Small intestine (tissue), 7 donors: ENCODE measurements around the gene SERINC5. TPM values are rescaled to one million over a fixed set of nuclear protein-coding genes. Genes with fewer than 3 reads are reported as not detected.

Experiments used
- DNase-seq, 2 donors: peaks; one replicate each; pipeline versions ENCODE4 v3.0.0 to v3.0.0-alpha.2; 2013
- FAIRE-seq: peaks from 2 replicates; lab custom pipeline; 2012; peaks lifted over from hg19 to GRCh38; lab: Jason Lieb, UNC
- H3K27ac ChIP-seq, 3 donors: one replicate each; pipeline ENCODE4 v1.5.1; 2013; ENCODE audit warnings: low read length in 2 of 3, mild to moderate bottlenecking in 2 of 3, control low read depth in 1 of 3, inconsistent platforms in 1 of 3, low read depth in 1 of 3, moderate library complexity in 1 of 3
- H3K27me3 ChIP-seq, 3 donors: one replicate each; pipeline ENCODE4 v1.6.1; 2013; ENCODE audit warnings: low read length in 3 of 3, inconsistent platforms in 1 of 3; ENCODE audit not compliant: control insufficient read depth in 3 of 3, insufficient read depth in 3 of 3
- H3K36me3 ChIP-seq, 3 donors: one replicate each; pipeline ENCODE4 v1.6.1; 2013; ENCODE audit warnings: low read length in 3 of 3, inconsistent platforms in 1 of 3, low read depth in 1 of 3, mild to moderate bottlenecking in 1 of 3, moderate library complexity in 1 of 3; ENCODE audit not compliant: control insufficient read depth in 3 of 3, insufficient read depth in 2 of 3
- H3K4me1 ChIP-seq, 3 donors: one replicate each; pipeline ENCODE4 v1.6.1; 2013; ENCODE audit warnings: low read length in 2 of 3, inconsistent platforms in 1 of 3, low read depth in 1 of 3, mild to moderate bottlenecking in 1 of 3, moderate library complexity in 1 of 3; ENCODE audit not compliant: control insufficient read depth in 3 of 3, insufficient read depth in 2 of 3
- H3K4me3 ChIP-seq, 3 donors: one replicate each; pipeline ENCODE4 v1.5.1; 2013; ENCODE audit warnings: low read length in 3 of 3, control low read depth in 1 of 3, inconsistent platforms in 1 of 3, low read depth in 1 of 3, mild to moderate bottlenecking in 1 of 3, moderate library complexity in 1 of 3
- H3K9me3 ChIP-seq, 2 donors: one replicate each; pipeline ENCODE4 v1.6.1; 2013; ENCODE audit warnings: low read depth in 1 of 2, low read length in 1 of 2; ENCODE audit not compliant: control insufficient read depth in 2 of 2, insufficient read depth in 1 of 2
- WGBS, 3 donors: extraction: QIAGEN DNeasy Blood & Tissue Kit; methylation state at CpG; one replicate each; pipeline ENCODE4 v1.1.7; 2013; 5-methylcytosine and 5-hydroxymethylcytosine counted together
- polyA plus RNA-seq, 4 donors: library from polyadenylated mRNA; stranded (reverse) in 3 of 4; unstranded in 1 of 4; fragments of 200-250 nt in 3 of 4; fragments of 120-200 nt in 1 of 4; gene quantifications; one replicate each; pipeline versions ENCODE4 v1.2.1 to v1.2.3, GENCODE V29; 2013
- donor health status: healthy with polysubstance abuse.
- donor health status: control.
- donor health status: control.
- donor health status: Bipolar disorder and iron deficiency.
- donor health status: healthy.

SERINC5 gene
- polyA plus RNA-seq, 4 donors: 1.9 to 62.9 (median 7.6) TPM

DNA sequence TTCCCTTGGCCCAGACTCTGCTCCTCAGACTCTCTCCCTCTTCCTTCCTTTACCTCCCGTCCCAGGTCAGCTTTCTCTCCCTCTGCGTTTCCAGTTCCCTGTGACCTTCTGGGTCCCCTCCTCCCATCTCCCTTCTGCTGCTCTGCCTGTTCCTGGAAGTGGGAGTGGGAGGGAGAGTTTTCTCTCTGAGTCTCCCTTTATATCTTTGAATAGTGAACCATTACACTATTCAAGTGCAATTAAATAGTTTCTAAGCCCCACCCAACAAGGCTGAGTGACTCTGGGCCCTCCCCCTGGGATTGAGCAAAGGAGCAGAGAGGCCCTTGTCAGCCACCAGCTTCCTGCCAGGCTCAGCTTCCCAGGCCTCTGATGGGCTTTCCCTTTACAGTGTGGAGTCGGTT is 185.9 kb downstream of the SERINC5 start:
- DNase-seq: peak; percentile 18 to 36
- Histone ChIP-seq H3K4me3 (no peak overlapping the region), H3K4me1 (peaks cover 0 to 7% (median 4%) of the 10 kb centered on the region in 3 donors), H3K9me3 (no peaks in the 10 kb centered on the region), H3K27me3 (no peaks in the 10 kb centered on the region), H3K36me3 (no peaks in the 10 kb centered on the region), H3K27ac (no peak overlapping the region)
- WGBS, 3 donors: 41 to 46% (median 42%) methylated on average over 3 of the region's 3 CpGs
- no peak for FAIRE-seq

DNA sequence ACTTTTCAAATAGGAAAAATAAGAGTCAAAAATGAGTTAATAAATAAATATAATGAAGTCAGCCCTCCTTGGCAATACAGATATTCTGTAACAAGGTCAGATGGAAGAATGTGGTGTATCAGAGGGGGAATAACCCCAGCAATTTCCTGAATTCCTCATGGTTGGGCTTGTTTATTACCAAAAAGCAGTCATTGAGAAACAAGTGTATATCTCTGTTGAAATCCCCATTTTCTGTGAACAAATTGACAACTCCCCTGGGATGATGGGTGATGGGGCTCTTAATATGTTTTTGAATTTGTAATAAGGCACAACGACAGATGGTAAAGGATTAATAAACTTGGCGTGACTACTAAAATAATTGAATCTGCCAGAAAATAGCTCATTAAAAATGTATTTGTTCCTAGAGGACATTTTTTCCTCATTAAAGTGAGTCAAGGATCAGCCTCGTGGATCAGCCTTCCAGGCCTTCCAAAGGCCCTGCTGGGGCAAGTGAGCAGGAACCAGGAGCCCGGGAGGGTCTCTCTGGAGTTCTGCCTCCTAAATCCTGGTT is 186.5 kb downstream of the SERINC5 start:
- DNase-seq (no peak), FAIRE-seq (no peak)
- Histone ChIP-seq H3K4me3 (no peak overlapping the region), H3K4me1 (peaks cover 0 to 7% (median 4%) of the 10 kb centered on the region in 3 donors), H3K9me3 (no peaks in the 10 kb centered on the region), H3K36me3 (no peaks in the 10 kb centered on the region), H3K27ac (no peak overlapping the region), H3K27me3 (no peaks in the 10 kb centered on the region)
- WGBS, 3 donors: 63 to 82% (median 70%) methylated on average over 4 of the region's 4 CpGs

DNA sequence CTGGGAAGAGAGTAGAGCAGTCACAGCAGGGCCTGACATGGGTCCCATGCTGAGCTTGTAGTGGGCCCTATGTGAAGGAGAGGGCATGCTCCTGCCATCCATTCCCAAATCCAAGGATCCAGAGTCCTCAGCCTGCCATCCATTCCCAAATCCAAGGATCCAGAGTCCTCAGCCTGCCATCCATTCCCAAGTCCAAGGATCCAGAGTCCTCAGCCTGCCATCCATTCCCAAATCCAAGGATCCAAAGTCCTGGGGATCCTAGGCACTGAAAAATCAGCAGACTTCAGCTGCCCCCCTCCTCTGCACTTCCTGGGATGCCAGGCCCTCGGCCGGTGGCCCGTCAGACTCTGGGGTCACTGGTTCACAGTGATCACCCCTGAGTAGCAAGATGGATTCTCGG is 187.1 kb downstream of the SERINC5 start:
- Histone ChIP-seq H3K36me3 (no peaks in the 10 kb centered on the region), H3K27me3 (no peaks in the 10 kb centered on the region), H3K4me1 (peaks cover 0 to 7% (median 4%) of the 10 kb centered on the region in 3 donors), H3K9me3 (no peaks in the 10 kb centered on the region), H3K4me3 (no peak overlapping the region), H3K27ac (no peak overlapping the region)
- WGBS, 3 donors: 86 to 92% (median 92%) methylated on average over 4 of the region's 4 CpGs
- FAIRE-seq: no peak
- no peak for DNase-seq

DNA sequence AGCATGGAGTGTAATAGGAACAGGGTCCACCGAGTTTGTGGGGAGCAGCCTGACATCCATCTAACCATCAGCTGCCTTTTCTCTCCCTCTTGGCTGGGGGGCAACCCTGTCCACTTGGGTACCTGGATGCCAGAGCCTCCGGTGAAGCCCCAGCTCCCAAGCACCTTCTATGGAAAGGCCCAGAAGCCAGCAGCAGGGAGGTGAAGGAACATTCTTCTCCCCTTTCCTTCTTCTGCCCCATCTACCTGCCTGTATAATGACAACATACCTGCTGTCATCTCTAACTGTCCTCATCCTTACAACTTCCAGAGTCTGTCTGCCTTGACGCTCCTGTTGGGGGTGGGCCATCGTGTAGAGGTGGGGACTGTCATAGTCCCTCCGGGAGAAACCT is 187.6 kb downstream of the SERINC5 start:
- no peak overlapping the region for H3K27ac ChIP-seq
- no peaks in the 10 kb centered on the region for H3K9me3 ChIP-seq
- H3K4me3 ChIP-seq: no peak overlapping the region
- H3K27me3 ChIP-seq: no peaks in the 10 kb centered on the region
- no peak for FAIRE-seq
- no peak for DNase-seq
- no peaks in the 10 kb centered on the region for H3K36me3 ChIP-seq
- H3K4me1 ChIP-seq: peaks cover 0 to 7% (median 4%) of the 10 kb centered on the region in 3 donors
- 94 to 97% (median 95%) methylated on average over 5 of the region's 5 CpGs for WGBS, 3 donors

DNA sequence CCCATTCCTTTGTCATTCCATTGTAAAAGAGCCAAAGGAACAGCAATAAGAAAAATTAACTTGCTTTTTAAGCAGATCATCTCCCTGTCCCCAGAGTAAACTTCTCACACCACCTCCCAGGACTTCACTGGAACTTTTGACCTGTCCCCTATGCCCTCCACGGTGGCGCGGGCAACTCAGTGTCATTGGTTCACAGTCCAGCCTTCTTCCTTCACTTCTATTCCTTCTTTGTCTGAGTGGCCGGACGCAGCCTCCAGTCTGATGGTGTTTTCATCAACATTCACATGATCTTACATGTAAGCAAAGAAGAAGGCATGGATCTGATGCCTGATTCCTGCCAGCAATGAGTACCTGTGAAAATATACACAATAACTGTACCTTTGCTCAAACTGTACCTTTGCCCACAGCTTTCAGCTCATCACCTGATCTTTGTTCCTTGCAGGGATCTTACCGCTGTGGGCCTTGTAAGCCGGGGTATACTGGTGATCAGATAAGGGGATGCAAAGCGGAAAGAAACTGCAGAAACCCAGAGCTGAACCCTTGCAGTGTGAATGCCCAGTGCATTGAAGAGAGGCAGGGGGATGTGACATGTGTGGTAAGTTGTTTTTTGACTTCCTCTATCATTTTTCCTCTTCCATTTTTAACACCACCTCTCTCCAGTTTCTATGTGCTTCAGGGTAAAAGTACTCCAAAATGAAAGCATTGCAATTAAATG is 188.2 kb downstream of the SERINC5 start:
- Histone ChIP-seq H3K4me1 (peaks cover 0 to 7% (median 4%) of the 10 kb centered on the region in 3 donors), H3K36me3 (no peaks in the 10 kb centered on the region), H3K27me3 (no peaks in the 10 kb centered on the region), H3K27ac (no peak overlapping the region), H3K9me3 (no peaks in the 10 kb centered on the region), H3K4me3 (no peak overlapping the region)
- peak in 1 of 2 donors; percentile 16 for DNase-seq
- no peak for FAIRE-seq
- 86 to 88% (median 87%) methylated on average over 8 of the region's 8 CpGs for WGBS, 3 donors

DNA sequence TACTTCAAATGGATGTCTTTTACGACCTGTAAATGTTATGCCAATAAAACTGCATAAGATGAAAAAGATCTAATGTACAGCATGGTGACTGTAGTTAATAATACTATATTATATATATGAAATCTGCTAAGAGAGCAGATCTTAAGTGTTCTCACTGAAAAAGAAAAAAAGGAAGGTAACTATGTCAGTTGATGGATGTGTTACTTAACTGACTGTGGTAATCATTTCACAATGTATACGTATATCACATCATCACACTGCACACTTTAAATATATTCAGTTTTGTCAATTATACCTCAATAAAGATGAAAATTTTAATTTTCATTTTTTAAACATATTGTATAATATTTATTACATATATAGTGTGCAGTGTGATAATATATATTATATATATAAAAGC is 188.8 kb downstream of the SERINC5 start:
- no peaks in the 10 kb centered on the region for H3K27me3 ChIP-seq
- no peaks in the 10 kb centered on the region for H3K36me3 ChIP-seq
- H3K4me3 ChIP-seq: no peak overlapping the region
- 79 to 83% (median 82%) methylated on average over 2 of the region's 2 CpGs for WGBS, 3 donors
- no peak for DNase-seq
- peaks cover 0 to 7% (median 4%) of the 10 kb centered on the region in 3 donors for H3K4me1 ChIP-seq
- FAIRE-seq: peak; percentile 30
- H3K27ac ChIP-seq: no peak overlapping the region
- no peaks in the 10 kb centered on the region for H3K9me3 ChIP-seq

DNA sequence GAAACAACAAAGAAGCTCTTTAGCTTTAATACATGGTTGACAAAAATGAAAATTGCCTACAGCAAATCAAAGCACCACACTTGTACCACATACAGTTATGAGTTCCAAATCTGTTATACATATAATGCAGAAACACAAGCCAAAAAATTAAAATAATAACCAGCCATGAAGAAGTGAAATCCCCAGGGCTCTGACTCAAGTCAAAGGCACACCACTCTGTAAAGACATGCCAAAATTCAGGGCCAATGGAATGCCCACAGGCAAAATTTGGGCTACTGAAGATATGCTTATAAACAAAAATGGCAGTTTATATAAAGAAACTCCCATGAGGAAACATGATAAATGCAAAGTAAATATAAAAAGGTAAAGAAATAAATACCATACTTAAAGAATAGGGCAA is 191.7 kb downstream of the SERINC5 start:
- no peak overlapping the region for H3K4me3 ChIP-seq
- FAIRE-seq (no peak), DNase-seq (no peak)
- H3K27ac ChIP-seq: no peak overlapping the region
- H3K9me3 ChIP-seq: no peaks in the 10 kb centered on the region
- H3K36me3 ChIP-seq: no peaks in the 10 kb centered on the region
- no peaks in the 10 kb centered on the region for H3K27me3 ChIP-seq
- H3K4me1 ChIP-seq: no peaks in the 10 kb centered on the region
